IMR-90 (cell line): Measurements from ENCODE around the gene EEF2K. TPM values are rescaled to one million over a fixed set of nuclear protein-coding genes. Genes with fewer than 3 reads are reported as not detected.
A peak's percentile ranks its signal among the peaks of the same experiment; 100 is the strongest.

ENCODE experiments used
- ATAC-seq: fragments of 200-7000 bp; cut with Tn5 transposase; 2 replicates; pipeline ENCODE4 v1.9.1; 2020; ENCODE audit warnings: low read depth, mild to moderate bottlenecking, moderate library complexity
- BruUV-seq: library from RNA; stranded (reverse); fragments of 400-500 nt; replicated peaks from 2 replicates; lab custom pipeline; 2021; lab: Mats Ljungman, UMichigan
- CTCF ChIA-PET: fragments of 300-600 bp; formaldehyde crosslinking; extraction: SDS; loops from one replicate; lab custom pipeline; 2021; ENCODE audit warnings: antibody characterized with exemption; lab: Yijun Ruan, JAX
- POLR2A ChIA-PET: fragments of 300-600 bp; sonication (Branson Sonifier 250); formaldehyde crosslinking; loops from one replicate; lab custom pipeline; 2022; ENCODE audit warnings: antibody characterized with exemption; ENCODE audit not compliant: unreplicated experiment; lab: Charles Lee
- DNase-seq: peaks from one replicate; pipeline ENCODE4 v3.0.0; 2013
- H2AFZ ChIP-seq: replicated peaks from 2 replicates; pipeline ENCODE3; 2013; ENCODE audit warnings: low read length, mild to moderate bottlenecking; ENCODE audit not compliant: poor library complexity
- H2AK5ac ChIP-seq: 2 replicates; pipeline ENCODE4 v1.6.1; 2013; ENCODE audit warnings: low read depth, low read length, inconsistent platforms
- H2AK9ac ChIP-seq: replicated peaks from 2 replicates; pipeline ENCODE3; 2013; ENCODE audit warnings: mild to moderate bottlenecking, low read depth, low read length, moderate library complexity; ENCODE audit not compliant: poor library complexity
- H2BK120ac ChIP-seq: 2 replicates; pipeline ENCODE4 v1.6.1; 2013; ENCODE audit warnings: low read depth, low read length, inconsistent platforms
- H2BK15ac ChIP-seq: 3 replicates; pipeline ENCODE4 v1.6.1; 2013; ENCODE audit warnings: low read depth, low read length, inconsistent platforms
- H2BK20ac ChIP-seq: 2 replicates; pipeline ENCODE4 v1.6.1; 2013; ENCODE audit warnings: low read depth, mild to moderate bottlenecking, inconsistent platforms, low read length, moderate library complexity
- H2BK5ac ChIP-seq: 2 replicates; pipeline ENCODE4 v1.6.1; 2013; ENCODE audit warnings: mild to moderate bottlenecking, low read depth, low read length, inconsistent platforms; ENCODE audit not compliant: poor library complexity, severe bottlenecking
- H3K14ac ChIP-seq: replicated peaks from 2 replicates; pipeline ENCODE4 v1.6.1; 2013; ENCODE audit warnings: low read depth, low read length, inconsistent platforms
- H3K18ac ChIP-seq: 2 replicates; pipeline ENCODE4 v1.6.1; 2013; ENCODE audit warnings: low read depth, low read length, control low read depth
- H3K23ac ChIP-seq: 2 replicates; pipeline ENCODE4 v1.6.1; 2013; ENCODE audit warnings: low read depth, low read length, inconsistent platforms
- H3K27ac ChIP-seq: 2 replicates; pipeline ENCODE4 v1.5.1; 2013; ENCODE audit warnings: mild to moderate bottlenecking, control low read depth, low read length; ENCODE audit not compliant: insufficient read depth
- H3K27me3 ChIP-seq: 2 replicates; pipeline ENCODE4 v1.6.1; 2013; ENCODE audit warnings: low read length; ENCODE audit not compliant: control insufficient read depth, insufficient read depth
- H3K36me3 ChIP-seq: 2 replicates; pipeline ENCODE4 v1.6.1; 2013; ENCODE audit warnings: low read length, mixed read lengths; ENCODE audit not compliant: control insufficient read depth, insufficient read depth
- H3K4ac ChIP-seq: 2 replicates; pipeline ENCODE4 v1.6.1; 2013; ENCODE audit warnings: low read depth, low read length, inconsistent platforms
- H3K4me1 ChIP-seq: 2 replicates; pipeline ENCODE4 v1.6.1; 2013; ENCODE audit warnings: low read length, mixed read lengths; ENCODE audit not compliant: control insufficient read depth, insufficient read depth
- H3K4me2 ChIP-seq: 2 replicates; pipeline ENCODE4 v1.6.1; 2013; ENCODE audit warnings: low read depth, mild to moderate bottlenecking, control low read depth, low read length, moderate library complexity
- H3K4me3 ChIP-seq: 2 replicates; pipeline ENCODE4 v1.5.1; 2013; ENCODE audit warnings: low read depth, mild to moderate bottlenecking, control low read depth, low read length, moderate library complexity; ENCODE audit not compliant: insufficient read depth
- H3K56ac ChIP-seq: 2 replicates; pipeline ENCODE4 v1.6.1; 2013; ENCODE audit warnings: low read length, inconsistent platforms; ENCODE audit not compliant: insufficient read depth; ENCODE audit errors: extremely low read depth
- H3K79me1 ChIP-seq, 2 experiments: 2 replicates each; pipeline ENCODE4 v1.6.1; 2013; ENCODE audit warnings: low read length in 2 of 2, inconsistent platforms in 1 of 2, low read depth in 1 of 2
- H3K9ac ChIP-seq: 2 replicates; pipeline ENCODE4 v1.6.1; 2013; ENCODE audit warnings: low read depth, low read length, control low read depth
- H3K9me1 ChIP-seq: 2 replicates; pipeline ENCODE4 v1.6.1; 2013; ENCODE audit warnings: low read length, inconsistent platforms; ENCODE audit not compliant: insufficient read depth
- H3K9me3 ChIP-seq: 2 replicates; pipeline ENCODE4 v1.6.1; 2013; ENCODE audit warnings: low read length; ENCODE audit not compliant: control insufficient read depth, insufficient read depth
- H4K20me1 ChIP-seq: 2 replicates; pipeline ENCODE4 v1.6.1; 2013; ENCODE audit warnings: low read length, inconsistent platforms; ENCODE audit not compliant: insufficient read depth
- H4K5ac ChIP-seq: 2 replicates; pipeline ENCODE4 v1.6.1; 2013; ENCODE audit warnings: mild to moderate bottlenecking, low read depth, low read length, control low read depth
- H4K8ac ChIP-seq, 2 experiments: 2 replicates each; pipeline ENCODE4 v1.6.1; 2013; ENCODE audit warnings: low read depth in 2 of 2, low read length in 2 of 2, control low read depth in 1 of 2, inconsistent platforms in 1 of 2
- H4K91ac ChIP-seq: 2 replicates; pipeline ENCODE4 v1.6.1; 2013; ENCODE audit warnings: low read depth, low read length, inconsistent platforms; ENCODE audit not compliant: insufficient read depth
- MAFK ChIP-seq: IDR thresholded peaks from 2 replicates; pipeline ENCODE4 v1.6.1; 2012; ENCODE audit warnings: low read depth, low read length, improper control_type of control experiment
- MAZ ChIP-seq: IDR thresholded peaks from 2 replicates; pipeline ENCODE4 v1.6.1; 2012; ENCODE audit warnings: low read depth, mild to moderate bottlenecking, low read length, improper control_type of control experiment, moderate library complexity, borderline replicate concordance
- WGBS, 2 experiments: methylation state at CpG; one replicate each; pipeline versions ENCODE4 v1.1.5 to v1.1.7; 2013; ENCODE audit warnings: missing lambda C conversion rate in 2 of 2; ENCODE audit not compliant: insufficient read length in 1 of 2; ENCODE audit errors: extremely low coverage in 2 of 2; 5-methylcytosine and 5-hydroxymethylcytosine counted together
- dilution Hi-C: fragments of 300-500 bp; cut with HindIII; formaldehyde crosslinking; loops from one replicate; pipeline ENCODE4 v1.14.3; 2018; ENCODE audit warnings: low sequenced_read_pairs; ENCODE audit not compliant: unreplicated experiment
- in situ Hi-C: fragments of 300-500 bp; cut with MboI; formaldehyde crosslinking; loops from 3 replicates; pipeline ENCODE4 v1.14.3; 2019; ENCODE audit warnings: low sequenced_read_pairs, inconsistent platforms, mixed read lengths
- intact Hi-C: fragments of 100-400 bp; cut with micrococcal nuclease; formaldehyde crosslinking; loops from 2 replicates; pipeline ENCODE4 v1.10.0; 2022
- polyA plus RNA-seq, 3 experiments: library from polyadenylated mRNA; depleted of rRNA; stranded (reverse); fragments of >200 nt; gene quantifications; 2 replicates each; pipeline ENCODE4 v1.2.3, GENCODE V29; 2012; ENCODE audit warnings: low replicate concordance in 1 of 3
- total RNA-seq: library from RNA; depleted of rRNA; stranded (reverse); fragments of >200 nt; gene quantifications from 2 replicates; pipeline ENCODE4 v1.2.3, GENCODE V29; 2012

EEF2K gene
- total and polyA plus RNA-seq, 2 of the 4 experiments (the other 2 are of a cell fraction) = 9.7 to 16.5 TPM

GRCh38 chr16:22232277-22233036 is 26.4 kb downstream of the EEF2K start:
- CTCF ChIA-PET = interaction anchor here (0.6 to 0.9 kb wide), 2 partner anchors 9 to 68 kb away, joined by 4 to 5 read pairs; no protein-coding TSS in a partner anchor
- H2BK15ac ChIP-seq = no peak overlapping the region
- H3K56ac ChIP-seq = no peak overlapping the region
- no peak overlapping the region for H3K14ac ChIP-seq
- no peak overlapping the region for H3K4me2 ChIP-seq
- H4K5ac ChIP-seq = no peak overlapping the region
- H3K36me3 ChIP-seq = peaks cover 6% of the 10 kb centered on the region
- in situ Hi-C loops = no loop called here
- no peaks in the 10 kb centered on the region for H3K4me1 ChIP-seq
- no peaks in the 10 kb centered on the region; the same call in none of the 2 replicates for H3K9me1 ChIP-seq
- no peak overlapping the region for H2BK120ac ChIP-seq
- no peak for ATAC-seq
- intact Hi-C loops = no loop called here
- H3K4me3 ChIP-seq = no peak overlapping the region
- TF ChIP-seq MAZ = no peak
- 0 out of 2 replicates have a peak, but pooled peaks have one; percentile 24 for TF ChIP-seq MAFK
- H3K18ac ChIP-seq = no peak overlapping the region
- dilution Hi-C loops = no loop called here
- H3K9ac ChIP-seq = no peak overlapping the region
- H2AK9ac ChIP-seq = no peak overlapping the region
- H3K27me3 ChIP-seq = no peaks in the 10 kb centered on the region
- peaks cover 6% of the 10 kb centered on the region; the same call in 1 of the 2 replicates for H4K20me1 ChIP-seq
- H4K8ac ChIP-seq = no peak overlapping the region
- POLR2A ChIA-PET = interaction anchor here (0.6 kb wide), 1 partner anchor 73 kb away, joined by 4 read pairs; no protein-coding TSS in a partner anchor
- H2AK5ac ChIP-seq = no peak overlapping the region
- WGBS, 2 experiments = 100% methylated on average over 1 of the region's 14 CpGs; no CpG with 5 or more reads in 1 of the 2 experiments
- no TSS peak for BruUV-seq
- no peak overlapping the region for H3K4ac ChIP-seq
- no peak overlapping the region for H3K27ac ChIP-seq
- DNase-seq = peak; percentile 72
- no peak overlapping the region for H4K91ac ChIP-seq
- no peak overlapping the region for H2AFZ ChIP-seq
- H2BK5ac ChIP-seq = no peak overlapping the region
- peaks cover 7 to 20% of the 10 kb centered on the region in 2 experiments; a peak in 3 of 4 replicates for H3K79me1 ChIP-seq
- H3K23ac ChIP-seq = no peak overlapping the region
- no peak overlapping the region for H2BK20ac ChIP-seq
- no peaks in the 10 kb centered on the region for H3K9me3 ChIP-seq
